Measurements from ENCODE around the gene ATP1A2.

ATP1A2 gene

GRCh38 chr1:160151303-160151702, 35.7 kb downstream of the ATP1A2 start, which contains the start of gene ATP1A4:
Gene ATP1A4 (plus strand): TSS chr1:160151603. CDS start chr1:160152041, 438 bp downstream.
- no peak for DNase-seq

- no peak for DNase-seq
Observed at GRCh38 chr1:160154790-160155189, 39.2 kb downstream of the ATP1A2 start.

DNA sequence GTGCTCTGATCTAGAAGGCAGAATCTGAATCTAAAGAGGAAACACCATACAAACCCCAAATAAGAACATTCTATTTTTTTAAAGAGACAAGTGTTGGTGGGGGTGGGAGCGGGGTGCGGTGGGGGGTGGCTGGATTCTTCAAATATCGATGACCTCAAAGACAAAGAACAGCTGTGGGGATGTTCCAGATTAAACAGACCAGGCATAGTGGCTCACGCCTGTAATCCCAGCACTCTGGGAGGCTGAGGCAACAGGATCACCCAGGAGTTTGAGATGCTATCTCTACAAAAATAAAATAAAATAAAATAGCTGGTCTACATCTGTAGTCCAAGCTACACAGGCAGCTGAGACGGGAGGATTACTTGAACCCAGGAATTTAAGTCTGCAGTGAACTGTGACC, 40.8 kb downstream of the ATP1A2 start:
- no peak for DNase-seq

- DNase-seq = no peak
Observed at GRCh38 chr1:160157174-160157573, 41.6 kb downstream of the ATP1A2 start.

GRCh38 chr1:160158031-160158430, 42.5 kb downstream of the ATP1A2 start:
- DNase-seq = no peak

GRCh38 chr1:160158534-160158933, 43.0 kb downstream of the ATP1A2 start:
- DNase-seq = no peak

- DNase-seq = no peak
Observed at GRCh38 chr1:160159846-160160245, 44.3 kb downstream of the ATP1A2 start.

- DNase-seq = no peak
Observed at GRCh38 chr1:160161965-160162705, 46.6 kb downstream of the ATP1A2 start.

- DNase-seq = no peak
Observed at GRCh38 chr1:160162931-160163330, 47.4 kb downstream of the ATP1A2 start.

DNA sequence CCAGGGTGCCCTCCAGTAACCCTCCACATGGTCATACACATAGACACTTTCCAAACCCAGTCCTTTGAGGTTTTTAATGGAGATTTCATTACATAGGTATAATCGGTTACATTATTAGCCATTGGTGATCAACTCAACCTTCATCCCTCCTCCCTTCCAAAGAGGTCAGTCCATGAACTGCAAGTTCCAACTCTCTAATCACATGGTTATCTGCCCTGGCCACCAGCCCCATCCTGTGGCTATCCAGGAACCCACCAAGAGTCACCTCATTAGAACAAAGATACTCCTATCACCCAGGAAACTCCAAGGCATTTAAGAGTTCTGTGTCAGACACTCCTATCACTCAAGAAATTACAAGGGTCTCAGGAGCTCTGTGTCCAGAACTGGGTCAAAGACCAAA, 48.1 kb downstream of the ATP1A2 start:
- DNase-seq = no peak

- DNase-seq = no peak
Observed at GRCh38 chr1:160164121-160164520, 48.6 kb downstream of the ATP1A2 start.

GRCh38 chr1:160166166-160166868, 50.8 kb downstream of the ATP1A2 start:
- DNase-seq = no peak

GRCh38 chr1:160167056-160167455, 51.5 kb downstream of the ATP1A2 start:
- DNase-seq = no peak

DNA sequence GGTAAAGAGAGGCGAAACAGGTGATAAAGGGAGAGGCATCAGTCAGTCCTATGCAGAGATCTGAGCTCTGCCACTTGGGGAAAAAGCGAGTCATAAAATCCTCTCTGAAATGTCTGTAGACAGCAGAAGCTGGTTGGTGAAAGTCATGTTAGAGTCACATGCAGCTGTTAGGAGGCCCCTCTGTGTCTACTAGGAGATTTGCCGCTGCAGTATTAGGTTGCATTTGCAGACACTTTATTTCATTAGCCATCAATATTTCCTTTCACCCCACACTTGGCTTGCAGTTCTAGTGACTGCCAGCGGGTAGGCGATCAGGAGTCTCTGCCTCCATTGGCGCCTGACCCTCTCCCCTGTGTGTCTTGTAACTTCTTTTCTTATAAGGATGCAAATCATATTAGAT, 52.0 kb downstream of the ATP1A2 start:
- DNase-seq = no peak

GRCh38 chr1:160168016-160168415, 52.5 kb downstream of the ATP1A2 start:
- no peak for DNase-seq

DNA sequence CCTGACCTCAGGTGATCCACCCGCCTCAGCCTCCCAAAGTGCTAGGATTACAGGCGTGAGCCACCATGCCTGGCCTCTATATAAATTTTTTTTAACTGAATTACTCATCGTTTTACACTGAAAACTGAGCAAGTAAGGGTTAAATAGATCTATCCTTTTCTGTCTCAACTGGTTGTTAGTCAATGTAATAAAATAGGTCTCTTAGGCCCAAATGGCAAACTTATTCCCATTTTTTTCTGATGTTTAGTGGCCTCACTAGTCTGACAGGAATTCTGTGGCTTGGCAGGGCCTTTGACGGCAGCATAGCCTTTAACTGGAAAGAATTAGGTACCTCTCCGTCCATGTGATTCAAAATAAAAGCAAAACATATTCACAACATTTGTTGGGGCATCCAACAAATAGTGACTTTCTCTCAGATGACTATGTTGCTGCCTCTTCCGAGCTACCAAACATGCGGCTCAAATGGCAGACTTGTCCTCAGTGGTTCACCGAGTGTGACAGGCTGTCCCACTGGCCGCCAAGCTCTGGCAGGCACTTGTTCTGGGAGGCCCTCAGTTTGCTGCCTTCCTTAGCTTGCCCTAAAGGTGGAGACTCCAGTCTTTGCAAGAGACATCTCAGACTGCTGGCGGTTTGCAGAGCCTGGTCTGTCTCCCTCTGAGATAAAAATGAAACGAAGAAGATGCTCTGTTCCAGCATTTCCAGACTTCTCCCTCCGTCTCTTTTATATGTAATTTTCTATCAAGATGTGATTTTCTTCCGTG, 53.2 kb downstream of the ATP1A2 start:
- no peak for DNase-seq

- DNase-seq = no peak
Observed at GRCh38 chr1:160169553-160170399, 54.2 kb downstream of the ATP1A2 start.

DNA sequence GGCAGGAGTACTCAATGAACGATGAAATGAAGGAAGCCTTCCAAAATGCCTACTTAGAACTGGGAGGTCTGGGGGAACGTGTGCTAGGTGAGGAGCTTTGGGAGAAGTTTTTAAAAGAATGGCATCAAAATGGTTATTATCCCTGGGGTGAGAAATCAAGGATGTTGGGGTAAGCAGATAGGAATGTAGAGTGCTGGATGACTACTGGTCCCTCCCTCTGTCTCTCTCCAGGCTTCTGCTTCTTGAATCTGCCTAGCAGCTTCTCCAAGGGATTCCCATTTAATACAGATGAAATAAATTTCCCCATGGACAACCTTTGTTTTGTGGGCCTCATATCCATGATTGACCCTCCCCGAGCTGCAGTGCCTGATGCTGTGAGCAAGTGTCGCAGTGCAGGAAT, 55.8 kb downstream of the ATP1A2 start:
- no peak for DNase-seq

DNA sequence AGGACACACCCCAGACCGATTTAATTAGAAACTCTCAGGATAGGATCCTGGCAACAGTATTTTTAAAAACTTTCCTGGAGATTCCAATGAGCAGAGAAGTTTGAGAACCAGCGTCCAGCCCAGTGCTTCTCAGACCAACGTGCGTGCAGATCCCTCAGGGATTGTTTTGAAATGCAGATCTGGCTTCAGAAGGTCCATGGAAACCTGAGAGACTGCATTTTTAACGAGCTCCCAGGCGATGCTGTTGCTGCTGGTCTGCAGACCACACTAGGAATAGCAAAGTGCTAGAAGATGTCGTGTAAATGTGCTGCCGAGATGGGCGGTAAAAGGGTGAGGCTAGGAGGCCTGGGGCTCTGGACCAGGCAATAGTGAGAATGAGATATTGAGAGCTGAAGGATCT, 56.4 kb downstream of the ATP1A2 start:
- DNase-seq = no peak

DNA sequence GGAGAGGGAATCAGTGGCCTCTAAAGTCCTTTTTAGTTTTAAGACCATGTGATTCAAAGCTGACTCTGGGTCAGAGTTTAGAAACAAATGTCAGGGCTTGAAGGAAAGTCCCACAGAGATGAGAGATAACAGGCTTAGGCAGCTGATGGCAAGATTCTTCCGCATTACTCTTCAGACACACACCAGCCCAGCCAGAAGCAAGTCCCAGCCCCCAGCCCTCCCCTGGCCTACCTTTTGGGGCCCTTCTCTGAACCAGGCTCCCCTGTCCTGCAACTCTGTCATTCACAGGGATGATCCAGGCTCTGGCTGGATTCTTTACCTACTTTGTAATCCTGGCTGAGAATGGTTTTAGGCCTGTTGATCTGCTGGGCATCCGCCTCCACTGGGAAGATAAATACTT, 61.7 kb downstream of the ATP1A2 start:
- DNase-seq = no peak

DNA sequence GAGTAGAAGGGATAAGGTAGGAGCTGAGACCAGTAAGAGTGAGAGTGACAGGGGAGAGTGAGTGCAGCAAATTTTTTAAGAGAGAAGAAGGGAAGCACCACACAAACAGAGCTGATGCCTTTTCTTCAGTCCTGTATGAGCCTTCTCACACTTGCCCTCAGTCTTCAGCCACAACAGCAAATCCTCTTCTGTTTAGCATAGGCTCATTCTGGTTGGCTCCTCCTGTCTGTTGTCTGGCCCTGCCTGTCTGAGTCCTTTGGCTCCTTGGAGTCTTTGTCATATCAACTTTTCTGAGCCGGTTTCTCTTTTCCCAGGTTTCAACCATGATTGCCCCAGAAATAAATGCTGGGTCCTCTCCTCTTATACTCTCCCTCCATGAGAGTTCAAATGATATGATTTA, 62.1 kb downstream of the ATP1A2 start:
- DNase-seq = no peak

DNA sequence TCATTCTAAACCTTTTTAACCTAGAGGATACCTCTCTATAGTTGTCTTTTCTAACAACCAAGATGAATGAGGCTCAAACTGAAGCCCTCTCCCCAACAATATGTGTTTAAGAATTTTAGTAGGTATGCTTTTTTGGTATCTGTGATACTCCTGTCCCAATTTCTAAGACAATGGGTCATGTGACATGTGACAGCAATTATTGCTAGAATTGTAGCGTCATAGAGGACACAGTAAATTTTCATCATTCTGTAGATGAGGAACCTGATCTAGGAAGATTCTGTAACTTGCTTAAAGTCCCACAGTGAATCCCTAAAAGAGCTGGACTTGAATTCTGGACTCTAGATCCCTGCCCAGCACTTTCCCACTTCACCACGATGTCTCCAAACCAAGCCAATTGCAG, 63.2 kb downstream of the ATP1A2 start:
- DNase-seq = no peak

DNA sequence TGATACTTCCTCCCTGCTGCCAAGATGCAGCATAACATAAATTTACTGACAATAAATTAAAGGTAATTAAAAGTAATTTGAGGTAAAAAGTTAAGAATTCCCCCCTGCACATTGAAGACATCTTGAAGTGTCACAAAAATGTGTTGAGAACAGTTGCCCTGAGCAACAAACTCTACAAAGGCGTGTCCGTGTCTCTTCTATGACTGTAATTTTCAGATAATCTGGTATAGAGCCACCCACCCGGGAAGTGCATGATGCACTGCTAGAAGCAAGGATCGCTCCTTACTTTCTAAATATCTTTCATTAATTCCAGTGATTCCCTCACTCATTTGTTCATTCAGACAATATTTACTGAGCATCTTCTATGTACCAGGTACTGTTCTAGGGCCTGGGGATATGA, 63.8 kb downstream of the ATP1A2 start:
- DNase-seq = no peak

Measured in NCI-H1105 (cell line).